Parathyroid adenoma (tissue), 2 donors: ENCODE results near the gene NXNL1.

Source experiments
- H2AFZ ChIP-seq: fragments of 300-600 bp; sonication (generic); one replicate; pipeline ENCODE4 v1.7.0; 2017; ENCODE audit warnings: antibody characterized with exemption, mild to moderate bottlenecking
- H3K27ac ChIP-seq: fragments of 300-600 bp; sonication (generic); one replicate; pipeline ENCODE4 v1.7.0; 2017
- H3K27me3 ChIP-seq: fragments of 300-600 bp; sonication (generic); one replicate; pipeline ENCODE4 v1.7.0; 2017; ENCODE audit warnings: low read length; ENCODE audit not compliant: control insufficient read depth, insufficient read depth
- H3K36me3 ChIP-seq: fragments of 300-600 bp; sonication (generic); one replicate; pipeline ENCODE4 v1.7.0; 2017; ENCODE audit warnings: low read length; ENCODE audit not compliant: control insufficient read depth, insufficient read depth
- H3K4me1 ChIP-seq: fragments of 300-600 bp; sonication (generic); one replicate; pipeline ENCODE4 v1.7.0; 2017; ENCODE audit warnings: control low read depth
- H3K4me2 ChIP-seq: fragments of 300-600 bp; sonication (generic); one replicate; pipeline ENCODE4 v1.7.0; 2017; ENCODE audit warnings: low read length
- H3K4me3 ChIP-seq: fragments of 300-600 bp; sonication (generic); one replicate; pipeline ENCODE4 v1.7.0; 2017; ENCODE audit warnings: low read depth, low read length
- H3K79me2 ChIP-seq: fragments of 300-600 bp; sonication (generic); one replicate; pipeline ENCODE4 v1.7.0; 2017; ENCODE audit warnings: control low read depth
- H3K9ac ChIP-seq: fragments of 300-600 bp; sonication (generic); one replicate; pipeline ENCODE4 v1.7.0; 2017; ENCODE audit warnings: mild to moderate bottlenecking
- H3K9me3 ChIP-seq: fragments of 300-600 bp; sonication (generic); one replicate; pipeline ENCODE4 v1.7.0; 2017; ENCODE audit warnings: low read length; ENCODE audit not compliant: control insufficient read depth
- CTCF ChIP-seq: fragments of 300-600 bp; sonication (generic); IDR thresholded peaks from one replicate; pipeline ENCODE4 v1.7.0; 2017; ENCODE audit warnings: antibody characterized with exemption, mild to moderate bottlenecking
- donor health status: primary hyperparathyroidism.

NXNL1 gene

DNA sequence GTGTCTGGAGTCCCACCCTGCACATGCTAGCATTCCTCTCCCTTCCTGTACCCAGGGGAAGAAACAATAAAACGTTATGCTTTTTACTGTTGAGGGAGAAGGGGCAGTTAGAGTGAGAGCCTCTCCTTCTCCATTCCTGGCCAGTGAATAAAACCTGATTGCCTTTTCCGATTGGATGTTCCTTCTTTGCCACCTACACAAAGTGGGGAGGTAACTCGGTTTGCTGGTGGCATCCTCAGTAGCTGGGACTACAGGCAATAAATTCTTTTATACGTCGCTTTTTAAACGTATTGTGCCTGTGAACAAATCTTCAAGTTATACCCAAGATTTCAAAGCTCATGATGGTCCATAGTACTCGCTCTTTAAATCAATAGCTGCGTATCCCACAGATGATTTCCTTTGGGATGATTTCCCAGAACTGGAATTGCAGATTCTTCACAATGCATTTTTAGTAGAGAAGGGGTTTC lies 41.5 kb downstream of the NXNL1 start:
- Histone ChIP-seq H3K79me2 (no peaks in the 10 kb centered on the region), H3K27me3 (no peaks in the 10 kb centered on the region), H3K4me2 (peak overlapping the region; percentile 76), H3K9me3 (no peaks in the 10 kb centered on the region), H2AFZ (peak overlapping the region; percentile 91), H3K4me3 (peak overlapping the region; percentile 95), H3K4me1 (peaks cover 2% of the 10 kb centered on the region), H3K36me3 (no peaks in the 10 kb centered on the region), H3K9ac (no peak overlapping the region), H3K27ac (peak overlapping the region; percentile 62)
- TF ChIP-seq CTCF: no peak

DNA sequence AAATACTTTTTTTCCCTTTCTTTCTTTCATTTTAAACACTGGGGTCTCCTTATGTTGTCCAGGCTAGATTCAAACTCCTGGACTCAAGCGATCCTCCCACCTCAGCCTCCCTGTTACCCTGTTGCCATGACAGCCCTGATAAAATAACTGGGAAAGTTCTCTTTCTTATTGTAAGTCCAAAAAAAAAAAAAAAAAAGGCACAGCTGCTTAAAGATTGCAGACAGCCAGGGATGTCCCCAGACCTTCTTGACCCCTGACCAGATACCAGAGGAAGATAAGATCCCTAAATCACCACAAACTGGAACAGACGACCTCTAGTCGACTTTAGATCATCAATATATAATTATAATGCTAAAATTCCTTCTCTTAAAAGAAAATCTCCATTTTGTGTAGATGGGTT lies 42.0 kb downstream of the NXNL1 start:
- no peaks in the 10 kb centered on the region for H3K9me3 ChIP-seq
- H3K4me1 ChIP-seq: peaks cover 2% of the 10 kb centered on the region
- H3K79me2 ChIP-seq: no peaks in the 10 kb centered on the region
- H3K27ac ChIP-seq: no peak overlapping the region
- H2AFZ ChIP-seq: peak overlapping the region; percentile 91
- no peaks in the 10 kb centered on the region for H3K36me3 ChIP-seq
- no peak overlapping the region for H3K9ac ChIP-seq
- TF ChIP-seq CTCF: no peak
- no peaks in the 10 kb centered on the region for H3K27me3 ChIP-seq
- no peak overlapping the region for H3K4me3 ChIP-seq
- peak overlapping the region; percentile 76 for H3K4me2 ChIP-seq

DNA sequence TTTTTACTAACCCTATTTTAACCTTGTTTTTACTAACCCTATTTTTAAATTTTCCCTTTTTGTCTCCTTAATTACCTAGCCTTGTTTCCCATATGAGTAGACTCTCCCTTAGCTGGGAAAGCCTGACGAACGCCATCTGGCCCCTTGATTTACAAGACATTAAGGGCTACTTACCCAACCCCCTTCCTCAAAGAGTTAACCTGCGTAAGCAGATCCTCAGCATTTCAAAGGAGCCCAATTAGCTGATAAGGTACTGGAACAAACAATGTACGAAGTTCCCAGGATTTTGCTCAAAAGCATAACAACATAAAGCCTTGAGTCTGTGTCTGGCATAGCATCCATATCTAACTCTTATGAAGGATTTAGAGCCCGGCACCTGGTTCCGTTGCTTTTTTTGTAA lies 45.6 kb downstream of the NXNL1 start:
- Histone ChIP-seq H3K27ac (no peak overlapping the region), H3K9ac (no peak overlapping the region), H2AFZ (no peak overlapping the region), H3K4me1 (no peaks in the 10 kb centered on the region), H3K4me3 (no peak overlapping the region), H3K27me3 (no peaks in the 10 kb centered on the region), H3K4me2 (no peak overlapping the region), H3K9me3 (no peaks in the 10 kb centered on the region), H3K36me3 (no peaks in the 10 kb centered on the region), H3K79me2 (no peaks in the 10 kb centered on the region)
- TF ChIP-seq CTCF: no peak

DNA sequence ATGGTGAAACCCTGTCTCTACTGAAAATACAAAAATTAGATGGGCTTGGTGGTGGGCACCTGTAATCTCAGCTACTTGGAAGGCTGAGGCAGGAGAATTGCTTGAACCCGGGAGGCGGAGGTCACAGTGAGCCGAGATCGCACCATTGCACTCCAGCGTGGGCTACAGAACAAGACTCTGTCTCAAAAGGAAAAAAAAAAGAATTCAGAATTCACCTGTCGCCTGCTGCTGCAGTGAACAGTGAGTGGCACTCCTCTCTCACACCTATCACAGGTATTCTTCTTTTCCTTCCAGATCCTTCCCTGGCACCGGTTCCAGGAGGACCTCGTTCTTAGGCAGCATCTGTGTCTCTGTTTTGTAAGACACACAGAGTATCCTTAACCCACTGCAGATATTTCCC lies 46.6 kb downstream of the NXNL1 start:
- Histone ChIP-seq H3K4me1 (no peaks in the 10 kb centered on the region), H3K27me3 (no peaks in the 10 kb centered on the region), H3K9ac (no peak overlapping the region), H3K36me3 (no peaks in the 10 kb centered on the region), H3K79me2 (no peaks in the 10 kb centered on the region), H3K4me3 (no peak overlapping the region), H2AFZ (no peak overlapping the region), H3K27ac (no peak overlapping the region), H3K4me2 (no peak overlapping the region), H3K9me3 (no peaks in the 10 kb centered on the region)
- TF ChIP-seq CTCF: no peak

GRCh38 chr19:17411801-17412200 lies 48.9 kb downstream of the NXNL1 start:
- Histone ChIP-seq H3K4me2 (no peak overlapping the region), H3K9ac (no peak overlapping the region), H3K36me3 (no peaks in the 10 kb centered on the region), H3K4me1 (no peaks in the 10 kb centered on the region), H3K4me3 (no peak overlapping the region), H3K27ac (no peak overlapping the region), H3K79me2 (no peaks in the 10 kb centered on the region), H3K27me3 (no peaks in the 10 kb centered on the region), H3K9me3 (no peaks in the 10 kb centered on the region), H2AFZ (no peak overlapping the region)
- TF ChIP-seq CTCF: no peak
